Measurements from ENCODE around the gene GALNS.

GALNS gene

GRCh38 chr16:88842308-88842756, 14.4 kb downstream of the GALNS start:
- TF ChIP-seq GLIS3 (CRISPR knock-in tag; IDR thresholded peaks at IDR 0.05) (no peak), RARB (CRISPR knock-in tag; IDR thresholded peaks at IDR 0.05) (no peak), PPARA (CRISPR knock-in tag; IDR thresholded peaks at IDR 0.05; ENCODE audit: borderline replicate concordance) (no peak), ZFP3 (CRISPR knock-in tag; IDR thresholded peaks at IDR 0.05) (no peak), OSR1 (CRISPR knock-in tag; IDR thresholded peaks at IDR 0.05) (no peak), ZNF8 (CRISPR knock-in tag; IDR thresholded peaks at IDR 0.05) (no peak), CREB5 (CRISPR knock-in tag; IDR thresholded peaks at IDR 0.05; ENCODE audit: low read depth) (no peak), TCF4 (CRISPR knock-in tag; IDR thresholded peaks at IDR 0.05; ENCODE audit: borderline replicate concordance) (no peak), ZFP30 (CRISPR knock-in tag; IDR thresholded peaks at IDR 0.05) (no peak), ZC3H10 (CRISPR knock-in tag; IDR thresholded peaks at IDR 0.05) (no peak)
- TF ChIP-seq, protein P1, sequence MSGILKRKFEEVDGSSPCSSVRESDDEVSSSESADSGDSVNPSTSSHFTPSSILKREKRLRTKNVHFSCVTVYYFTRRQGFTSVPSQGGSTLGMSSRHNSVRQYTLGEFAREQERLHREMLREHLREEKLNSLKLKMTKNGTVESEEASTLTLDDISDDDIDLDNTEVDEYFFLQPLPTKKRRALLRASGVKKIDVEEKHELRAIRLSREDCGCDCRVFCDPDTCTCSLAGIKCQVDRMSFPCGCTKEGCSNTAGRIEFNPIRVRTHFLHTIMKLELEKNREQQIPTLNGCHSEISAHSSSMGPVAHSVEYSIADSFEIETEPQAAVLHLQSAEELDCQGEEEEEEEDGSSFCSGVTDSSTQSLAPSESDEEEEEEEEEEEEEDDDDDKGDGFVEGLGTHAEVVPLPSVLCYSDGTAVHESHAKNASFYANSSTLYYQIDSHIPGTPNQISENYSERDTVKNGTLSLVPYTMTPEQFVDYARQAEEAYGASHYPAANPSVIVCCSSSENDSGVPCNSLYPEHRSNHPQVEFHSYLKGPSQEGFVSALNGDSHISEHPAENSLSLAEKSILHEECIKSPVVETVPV (CRISPR knock-in tag; IDR thresholded peaks at IDR 0.05): no peak
- no peak for ATAC-seq

DNA sequence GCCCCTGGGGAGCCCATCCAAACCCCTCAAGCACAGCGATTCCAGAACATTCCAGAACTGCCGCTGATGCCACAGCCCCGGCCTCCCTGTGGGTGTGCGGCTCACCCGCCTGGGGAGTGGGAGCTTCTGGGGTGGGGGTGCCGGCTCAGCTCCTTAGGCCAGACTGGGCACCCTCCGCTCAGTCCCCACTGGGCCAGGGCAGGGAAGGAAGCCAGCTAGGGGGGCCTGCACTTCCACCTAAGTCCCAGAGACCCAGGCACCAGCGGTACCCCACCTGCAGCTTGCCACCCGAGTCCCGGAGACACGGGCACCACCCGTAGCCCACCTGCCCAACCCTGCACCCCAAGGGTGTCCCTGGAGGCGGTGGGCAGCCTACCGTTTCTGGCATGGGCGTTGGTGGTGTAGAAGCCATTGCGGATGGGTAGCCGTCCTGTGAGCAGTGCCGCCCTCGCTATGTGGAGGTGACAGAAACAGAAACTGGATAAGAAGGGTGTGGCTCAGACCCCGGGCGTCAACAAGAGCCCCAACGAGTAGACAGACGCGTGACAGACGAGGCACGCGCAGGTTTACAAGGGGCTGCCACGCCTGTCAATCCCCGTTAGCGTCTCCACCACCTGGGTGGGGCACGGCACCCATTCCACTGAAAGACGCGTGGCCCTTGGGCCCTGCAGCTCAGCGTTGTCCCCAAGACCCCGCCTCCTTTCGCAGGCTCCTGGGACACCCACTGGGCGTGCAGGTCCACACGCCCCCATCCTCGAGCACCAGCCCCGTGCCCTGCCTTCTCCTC, 15.0 kb downstream of the GALNS start:
- no peak for ATAC-seq
- TF ChIP-seq ZNF565 (CRISPR knock-in tag; conservative IDR thresholded peaks at IDR 0.05; ENCODE audit: low read depth): no peak
- no peak for TF ChIP-seq CSDC2 (CRISPR knock-in tag; IDR thresholded peaks at IDR 0.05)
- no peak for TF ChIP-seq TSHZ2 (CRISPR knock-in tag; IDR thresholded peaks at IDR 0.05)
- TF ChIP-seq, protein P2, sequence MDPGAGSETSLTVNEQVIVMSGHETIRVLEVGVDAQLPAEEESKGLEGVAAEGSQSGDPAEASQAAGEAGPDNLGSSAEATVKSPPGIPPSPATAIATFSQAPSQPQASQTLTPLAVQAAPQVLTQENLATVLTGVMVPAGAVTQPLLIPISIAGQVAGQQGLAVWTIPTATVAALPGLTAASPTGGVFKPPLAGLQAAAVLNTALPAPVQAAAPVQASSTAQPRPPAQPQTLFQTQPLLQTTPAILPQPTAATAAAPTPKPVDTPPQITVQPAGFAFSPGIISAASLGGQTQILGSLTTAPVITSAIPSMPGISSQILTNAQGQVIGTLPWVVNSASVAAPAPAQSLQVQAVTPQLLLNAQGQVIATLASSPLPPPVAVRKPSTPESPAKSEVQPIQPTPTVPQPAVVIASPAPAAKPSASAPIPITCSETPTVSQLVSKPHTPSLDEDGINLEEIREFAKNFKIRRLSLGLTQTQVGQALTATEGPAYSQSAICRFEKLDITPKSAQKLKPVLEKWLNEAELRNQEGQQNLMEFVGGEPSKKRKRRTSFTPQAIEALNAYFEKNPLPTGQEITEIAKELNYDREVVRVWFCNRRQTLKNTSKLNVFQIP (CRISPR knock-in tag; IDR thresholded peaks at IDR 0.05; ENCODE audit: borderline replicate concordance, low read depth): no peak
- no peak for TF ChIP-seq SNAI2 (CRISPR knock-in tag; IDR thresholded peaks at IDR 0.05)

DNA sequence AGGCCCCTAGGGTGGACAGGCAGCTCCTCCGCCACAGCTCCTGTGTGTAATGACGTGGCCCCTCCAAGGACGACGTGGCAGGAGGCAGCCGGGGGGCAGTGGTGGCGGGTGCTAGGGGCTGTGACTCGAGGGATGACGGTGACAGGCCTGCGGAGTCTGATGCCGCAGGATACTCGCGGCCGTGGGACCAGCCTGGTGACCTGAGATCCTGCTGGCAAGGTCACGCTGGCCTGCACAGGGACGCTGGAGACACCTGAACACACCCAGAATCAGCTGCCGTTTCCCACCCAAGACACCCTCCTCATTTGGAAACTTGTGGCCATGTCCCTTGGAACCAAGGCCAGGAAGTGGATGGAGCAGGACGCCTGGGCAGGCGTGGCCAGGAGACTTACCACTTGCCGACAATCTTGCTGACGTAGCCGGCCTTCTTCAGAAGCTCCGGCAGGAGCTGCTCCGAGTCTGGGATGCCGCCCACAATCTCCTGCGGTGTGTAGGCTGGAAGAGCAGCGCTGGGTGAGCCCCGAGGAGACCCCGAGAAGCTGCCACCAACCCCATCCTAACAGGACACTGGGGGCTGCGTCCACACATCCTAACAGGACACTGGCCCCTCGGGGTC, 16.0 kb downstream of the GALNS start:
- ATAC-seq: no peak
- TF ChIP-seq ESRRG (CRISPR knock-in tag; IDR thresholded peaks at IDR 0.05) (no peak), ISL1 (CRISPR knock-in tag; IDR thresholded peaks at IDR 0.05) (no peak), ZNF70 (CRISPR knock-in tag; IDR thresholded peaks at IDR 0.05) (no peak), CSDC2 (CRISPR knock-in tag; IDR thresholded peaks at IDR 0.05) (no peak), TCF4 (CRISPR knock-in tag; IDR thresholded peaks at IDR 0.05; ENCODE audit: borderline replicate concordance) (no peak), ZFP30 (CRISPR knock-in tag; IDR thresholded peaks at IDR 0.05) (no peak), RARB (CRISPR knock-in tag; IDR thresholded peaks at IDR 0.05) (no peak), TOX (CRISPR knock-in tag; IDR thresholded peaks at IDR 0.05; ENCODE audit: borderline replicate concordance) (no peak), ZNF565 (CRISPR knock-in tag; conservative IDR thresholded peaks at IDR 0.05; ENCODE audit: low read depth) (no peak), ZFP3 (CRISPR knock-in tag; IDR thresholded peaks at IDR 0.05) (no peak), SNAI2 (CRISPR knock-in tag; IDR thresholded peaks at IDR 0.05) (no peak), CREB5 (CRISPR knock-in tag; IDR thresholded peaks at IDR 0.05; ENCODE audit: low read depth) (no peak), TSHZ2 (CRISPR knock-in tag; IDR thresholded peaks at IDR 0.05) (no peak), PPARA (CRISPR knock-in tag; IDR thresholded peaks at IDR 0.05; ENCODE audit: borderline replicate concordance) (no peak), BACH2 (CRISPR knock-in tag; IDR thresholded peaks at IDR 0.05; ENCODE audit: borderline replicate concordance) (no peak), OSR1 (CRISPR knock-in tag; IDR thresholded peaks at IDR 0.05) (no peak)
- TF ChIP-seq, protein P1 (CRISPR knock-in tag; IDR thresholded peaks at IDR 0.05): no peak

Data from SK-N-SH treated with all-trans-retinoic acid at 6 μM for 48 hours (cell line).